Upper lobe of left lung (tissue), 6 donors: ENCODE results near the gene GTF3A. TPM values are rescaled to one million over a fixed set of nuclear protein-coding genes. Genes with fewer than 3 reads are reported as not detected.
A peak's percentile ranks its signal among the peaks of the same experiment; 100 is the strongest.

Experiments used
- ATAC-seq, 2 donors: fragments of 200-7000 bp; cut with Tn5 transposase; one replicate each; pipeline ENCODE4 v1.9.1; 2022; ENCODE audit warnings: mild to moderate bottlenecking in 2 of 2, moderate library complexity in 2 of 2; ENCODE audit not compliant: low FRiP score in 2 of 2
- DNase-seq, 2 donors: peaks; one replicate each; pipeline ENCODE4 v3.0.0-alpha.2; 2019 to 2020
- H3K27ac ChIP-seq, 4 donors: fragments of 200-600 bp; sonication (generic); one replicate each; pipeline ENCODE4 v1.5.1; 2016 to 2019
- H3K27me3 ChIP-seq, 4 donors: fragments of 200-600 bp; sonication (generic); one replicate each; pipeline ENCODE4 v1.5.1; 2017 to 2019
- H3K36me3 ChIP-seq, 4 donors: fragments of 200-600 bp; sonication (generic); one replicate each; pipeline ENCODE4 v1.5.1; 2016 to 2019
- H3K4me1 ChIP-seq, 4 donors: fragments of 200-600 bp; sonication (generic); one replicate each; pipeline ENCODE4 v1.5.1; 2018 to 2019
- H3K4me3 ChIP-seq, 4 donors: fragments of 200-600 bp; sonication (generic); one replicate each; pipeline ENCODE4 v1.5.1; 2017 to 2019; ENCODE audit warnings: mild to moderate bottlenecking in 2 of 4, moderate library complexity in 1 of 4
- H3K9me3 ChIP-seq, 4 donors: fragments of 200-600 bp; sonication (generic); one replicate each; pipeline ENCODE4 v1.5.1; 2018 to 2019
- EP300 ChIP-seq, 4 donors: sonication (generic); formaldehyde crosslinking; IDR thresholded peaks; one replicate each; pipeline ENCODE4 v1.5.1; 2017; ENCODE audit warnings: antibody characterized with exemption in 4 of 4, control low read depth in 2 of 4
- POLR2A ChIP-seq, 4 donors: fragments of 450-650 bp; IDR thresholded peaks; one replicate each; pipeline ENCODE4 v1.5.1; 2016 to 2017; ENCODE audit warnings: antibody characterized with exemption in 4 of 4, mild to moderate bottlenecking in 2 of 4
- POLR2AphosphoS5 ChIP-seq, 2 donors: sonication (generic); formaldehyde crosslinking; IDR thresholded peaks; one replicate each; pipeline ENCODE4 v1.5.1; 2017; ENCODE audit warnings: antibody characterized with exemption in 2 of 2
- WGBS, 2 donors: methylation state at CpG; one replicate each; pipeline ENCODE4 v1.1.5; 2017 to 2018; 5-methylcytosine and 5-hydroxymethylcytosine counted together
- total RNA-seq, 6 donors: library from RNA; depleted of rRNA in 4 of 6; stranded (reverse); fragments of >200 nt in 4 of 6; gene quantifications; one replicate each; pipeline versions ENCODE4 v1.1.0 to v1.2.1, GENCODE V29; 2016 to 2021
- TF ChIP-seq, protein P1 (sequence below), 6 experiments: fragments of 450-650 bp in 4 of 6; fragments of 200-600 bp in 2 of 6; sonication (generic) in 2 of 6; IDR thresholded peaks; one replicate each; pipeline ENCODE4 v1.5.1; 2016 to 2019; ENCODE audit warnings: antibody characterized with exemption in 6 of 6
- donor health status: DM: no; HTN: no; CAD: no; lungs with moderate emphysema.
- donor health status: DM: no; HTN: yes; CAD: no; lungs with severe emphysema.

The GTF3A gene
- total RNA-seq, 6 donors from 2014 or later, result 29.3 to 104 (median 85.6) TPM

GRCh38 chr13:27411341-27411740, 13.1 kb upstream of the GTF3A start:
- DNase-seq (no peak), ATAC-seq (no peak)
- Histone ChIP-seq H3K9me3 (no peaks in the 10 kb centered on the region), H3K4me3 (no peak overlapping the region), H3K27ac (no peak overlapping the region), H3K4me1 (peaks cover 0 to 4% (median 0%) of the 10 kb centered on the region in 4 donors), H3K27me3 (no peaks in the 10 kb centered on the region), H3K36me3 (no peaks in the 10 kb centered on the region)
- WGBS, 2 donors, result 78 to 79% methylated on average over 3 of the region's 3 CpGs
- TF ChIP-seq, protein P1, sequence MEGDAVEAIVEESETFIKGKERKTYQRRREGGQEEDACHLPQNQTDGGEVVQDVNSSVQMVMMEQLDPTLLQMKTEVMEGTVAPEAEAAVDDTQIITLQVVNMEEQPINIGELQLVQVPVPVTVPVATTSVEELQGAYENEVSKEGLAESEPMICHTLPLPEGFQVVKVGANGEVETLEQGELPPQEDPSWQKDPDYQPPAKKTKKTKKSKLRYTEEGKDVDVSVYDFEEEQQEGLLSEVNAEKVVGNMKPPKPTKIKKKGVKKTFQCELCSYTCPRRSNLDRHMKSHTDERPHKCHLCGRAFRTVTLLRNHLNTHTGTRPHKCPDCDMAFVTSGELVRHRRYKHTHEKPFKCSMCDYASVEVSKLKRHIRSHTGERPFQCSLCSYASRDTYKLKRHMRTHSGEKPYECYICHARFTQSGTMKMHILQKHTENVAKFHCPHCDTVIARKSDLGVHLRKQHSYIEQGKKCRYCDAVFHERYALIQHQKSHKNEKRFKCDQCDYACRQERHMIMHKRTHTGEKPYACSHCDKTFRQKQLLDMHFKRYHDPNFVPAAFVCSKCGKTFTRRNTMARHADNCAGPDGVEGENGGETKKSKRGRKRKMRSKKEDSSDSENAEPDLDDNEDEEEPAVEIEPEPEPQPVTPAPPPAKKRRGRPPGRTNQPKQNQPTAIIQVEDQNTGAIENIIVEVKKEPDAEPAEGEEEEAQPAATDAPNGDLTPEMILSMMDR (IDR thresholded peaks at IDR 0.05), result no peak
- no peak for TF ChIP-seq EP300 (IDR thresholded peaks at IDR 0.05)
- no peak for TF ChIP-seq POLR2A (IDR thresholded peaks at IDR 0.05)
- no peak for TF ChIP-seq POLR2AphosphoS5 (IDR thresholded peaks at IDR 0.05)

GRCh38 chr13:27415116-27415515, 9.3 kb upstream of the GTF3A start:
- WGBS, 2 donors, result 78 to 96% methylated on average over 1 of the region's 1 CpG
- no peak overlapping the region for H3K27ac ChIP-seq
- H3K36me3 ChIP-seq, result no peaks in the 10 kb centered on the region
- H3K27me3 ChIP-seq, result no peaks in the 10 kb centered on the region
- no peak for DNase-seq
- no peaks in the 10 kb centered on the region for H3K9me3 ChIP-seq
- peaks cover 0 to 4% (median 0%) of the 10 kb centered on the region in 4 donors for H3K4me1 ChIP-seq
- H3K4me3 ChIP-seq, result no peak overlapping the region
- no peak for TF ChIP-seq EP300 (IDR thresholded peaks at IDR 0.05)
- TF ChIP-seq, protein P1 (IDR thresholded peaks at IDR 0.05), result no peak
- TF ChIP-seq POLR2AphosphoS5 (IDR thresholded peaks at IDR 0.05), result no peak
- no peak for TF ChIP-seq POLR2A (IDR thresholded peaks at IDR 0.05)
- ATAC-seq, result peak in 1 of 2 donors; percentile 41

- H3K4me3 ChIP-seq, result no peak overlapping the region
- TF ChIP-seq EP300 (IDR thresholded peaks at IDR 0.05) (no peak), POLR2AphosphoS5 (IDR thresholded peaks at IDR 0.05) (no peak), POLR2A (IDR thresholded peaks at IDR 0.05) (no peak)
- H3K4me1 ChIP-seq, result peaks cover 0 to 9% (median 6%) of the 10 kb centered on the region in 4 donors
- no peak overlapping the region for H3K27ac ChIP-seq
- H3K27me3 ChIP-seq, result no peaks in the 10 kb centered on the region
- DNase-seq, result no peak
- WGBS, 2 donors, result 92% methylated on average over 1 of the region's 1 CpG
- H3K36me3 ChIP-seq, result no peaks in the 10 kb centered on the region
- ATAC-seq, result no peak
- H3K9me3 ChIP-seq, result no peaks in the 10 kb centered on the region
Measured at GRCh38 chr13:27419328-27419727, 5.1 kb upstream of the GTF3A start.

DNA sequence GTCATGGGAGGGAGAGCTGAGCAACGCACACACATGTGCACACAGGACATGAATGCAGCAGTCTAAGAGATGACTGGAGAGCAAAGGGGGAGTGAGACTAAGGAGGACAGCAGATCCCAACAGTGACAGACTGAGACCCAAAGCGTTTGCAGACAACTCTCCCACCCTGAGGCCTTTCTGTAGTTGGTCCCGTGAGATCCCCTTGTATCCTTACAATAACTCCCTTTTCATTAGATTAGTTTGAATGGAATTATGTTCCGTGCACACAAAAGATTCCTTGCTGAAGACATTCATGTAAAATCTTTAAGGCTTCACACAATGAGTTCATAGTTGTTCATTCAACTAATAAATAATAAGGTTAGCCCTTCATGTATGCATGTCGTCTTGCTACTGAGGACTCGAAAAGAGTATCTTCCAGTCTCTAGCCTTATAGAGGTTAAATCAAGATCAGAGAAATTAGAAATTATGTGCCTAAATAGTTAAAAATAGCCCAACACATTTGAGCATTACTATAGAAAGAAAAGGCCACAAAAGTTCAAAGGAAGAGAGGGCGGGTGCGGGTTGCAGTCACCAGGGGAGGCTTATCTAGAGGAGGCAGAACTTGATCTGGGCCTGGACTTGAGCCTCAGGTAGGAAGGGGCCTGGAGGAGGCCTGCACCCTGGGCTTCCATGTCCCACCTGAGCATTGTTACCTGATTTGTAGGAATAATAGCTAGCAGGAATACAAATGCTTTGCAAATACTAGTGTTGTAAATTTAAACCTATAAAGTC, 3.1 kb upstream of the GTF3A start:
- ATAC-seq (no peak), DNase-seq (no peak)
- no peaks in the 10 kb centered on the region for H3K36me3 ChIP-seq
- H3K4me1 ChIP-seq, result peaks cover 14 to 25% (median 19%) of the 10 kb centered on the region in 4 donors
- H3K4me3 ChIP-seq, result no peak overlapping the region
- no peaks in the 10 kb centered on the region for H3K9me3 ChIP-seq
- no peak for TF ChIP-seq POLR2AphosphoS5 (IDR thresholded peaks at IDR 0.05)
- TF ChIP-seq, protein P1 (IDR thresholded peaks at IDR 0.05), result no peak
- TF ChIP-seq POLR2A (IDR thresholded peaks at IDR 0.05), result no peak
- TF ChIP-seq EP300 (IDR thresholded peaks at IDR 0.05), result no peak
- 84 to 92% methylated on average over 8 of the region's 8 CpGs for WGBS, 2 donors
- no peaks in the 10 kb centered on the region for H3K27me3 ChIP-seq
- no peak overlapping the region for H3K27ac ChIP-seq

- peaks cover 32 to 46% (median 38%) of the 10 kb centered on the region in 4 donors for H3K4me1 ChIP-seq
- peak overlapping the region in 1 of 4 donors; percentile 85 for H3K27ac ChIP-seq
- H3K27me3 ChIP-seq, result no peaks in the 10 kb centered on the region
- WGBS, 2 donors, result 83 to 85% methylated on average over 7 of the region's 7 CpGs
- no peak for DNase-seq
- H3K36me3 ChIP-seq, result peaks cover 0 to 13% (median 4%) of the 10 kb centered on the region in 4 donors
- no peaks in the 10 kb centered on the region for H3K9me3 ChIP-seq
- H3K4me3 ChIP-seq, result no peak overlapping the region
- no peak for ATAC-seq
- TF ChIP-seq POLR2A (IDR thresholded peaks at IDR 0.05), result no peak
- TF ChIP-seq POLR2AphosphoS5 (IDR thresholded peaks at IDR 0.05), result no peak
- TF ChIP-seq, protein P1 (IDR thresholded peaks at IDR 0.05), result no peak
- TF ChIP-seq EP300 (IDR thresholded peaks at IDR 0.05), result no peak
Measured at GRCh38 chr13:27423333-27423732, 1.1 kb upstream of the GTF3A start.
